Liver (tissue), 9 donors: ENCODE results near the gene FAM193A. TPM values are rescaled to one million over a fixed set of nuclear protein-coding genes. Genes with fewer than 3 reads are reported as not detected.

Experiments
- DNase-seq: peaks from one replicate; pipeline ENCODE4 v3.0.0-alpha.2; 2017; ENCODE audit warnings: low spot score
- H3K27ac ChIP-seq, 2 donors: one replicate each; pipeline ENCODE4 v1.7.0; 2013; ENCODE audit warnings: inconsistent platforms in 2 of 2, low read length in 2 of 2, control low read depth in 1 of 2, low read depth in 1 of 2, mild to moderate bottlenecking in 1 of 2
- H3K27me3 ChIP-seq, 4 donors: one replicate each; pipeline versions ENCODE4 v1.6.1 to v1.7.0; 2013; ENCODE audit warnings: low read length in 3 of 4, inconsistent platforms in 1 of 4, mild to moderate bottlenecking in 1 of 4, moderate library complexity in 1 of 4; ENCODE audit not compliant: control insufficient read depth in 4 of 4, insufficient read depth in 4 of 4
- H3K36me3 ChIP-seq, 4 donors: one replicate each; pipeline versions ENCODE4 v1.6.1 to v1.7.0; 2013; ENCODE audit warnings: low read length in 3 of 4, mild to moderate bottlenecking in 3 of 4, low read depth in 1 of 4, moderate library complexity in 1 of 4; ENCODE audit not compliant: control insufficient read depth in 4 of 4, insufficient read depth in 3 of 4
- H3K4me1 ChIP-seq, 4 donors: one replicate each; pipeline versions ENCODE4 v1.6.1 to v1.7.0; 2013; ENCODE audit warnings: low read length in 3 of 4, mild to moderate bottlenecking in 3 of 4, moderate library complexity in 1 of 4; ENCODE audit not compliant: control insufficient read depth in 4 of 4, insufficient read depth in 4 of 4
- H3K4me3 ChIP-seq, 3 donors: one replicate each; pipeline versions ENCODE4 v1.6.1 to v1.7.0; 2013; ENCODE audit warnings: low read length in 3 of 3, control low read depth in 1 of 3, low read depth in 1 of 3, mild to moderate bottlenecking in 1 of 3
- H3K9ac ChIP-seq, 2 donors: one replicate each; pipeline ENCODE4 v1.7.0; 2013; ENCODE audit warnings: low read length in 2 of 2, mild to moderate bottlenecking in 2 of 2, moderate library complexity in 2 of 2, control low read depth in 1 of 2, low read depth in 1 of 2
- H3K9me3 ChIP-seq, 4 donors: one replicate each; pipeline versions ENCODE4 v1.6.1 to v1.7.0; 2013; ENCODE audit warnings: low read length in 3 of 4; ENCODE audit not compliant: control insufficient read depth in 4 of 4
- EGR1 ChIP-seq, 2 donors: IDR thresholded peaks; 2 replicates each; pipeline ENCODE4 v1.6.1; 2016 to 2018; ENCODE audit warnings: antibody characterized with exemption in 2 of 2, low read depth in 2 of 2
- FOXA1 ChIP-seq: IDR thresholded peaks from 2 replicates; pipeline ENCODE4 v1.6.1; 2016; ENCODE audit warnings: antibody characterized with exemption
- FOXA2 ChIP-seq: IDR thresholded peaks from 2 replicates; pipeline ENCODE4 v1.6.1; 2016; ENCODE audit warnings: antibody characterized with exemption
- GABPA ChIP-seq, 2 donors: IDR thresholded peaks in 1 of 2; conservative IDR thresholded peaks in 1 of 2; 2 replicates each; pipeline ENCODE4 v1.6.1; 2016; ENCODE audit warnings: antibody characterized with exemption in 2 of 2, mild to moderate bottlenecking in 1 of 2, moderate library complexity in 1 of 2
- HNF4G ChIP-seq: IDR thresholded peaks from 2 replicates; pipeline ENCODE4 v1.6.1; 2016; ENCODE audit warnings: antibody characterized with exemption
- JUND ChIP-seq, 2 donors: IDR thresholded peaks; 2 replicates each; pipeline ENCODE4 v1.6.1; 2016; ENCODE audit warnings: antibody characterized with exemption in 2 of 2
- NR2F2 ChIP-seq: IDR thresholded peaks from 2 replicates; pipeline ENCODE4 v1.6.1; 2016; ENCODE audit warnings: antibody characterized with exemption
- RAD21 ChIP-seq, 2 donors: IDR thresholded peaks; 2 replicates each; pipeline ENCODE4 v1.6.1; 2016; ENCODE audit warnings: antibody characterized with exemption in 2 of 2, mild to moderate bottlenecking in 2 of 2
- RXRA ChIP-seq, 2 donors: IDR thresholded peaks; 2 replicates each; pipeline ENCODE4 v1.6.1; 2017 to 2018; ENCODE audit warnings: antibody characterized with exemption in 2 of 2, mild to moderate bottlenecking in 1 of 2
- SP1 ChIP-seq: IDR thresholded peaks from 2 replicates; pipeline ENCODE4 v1.6.1; 2018; ENCODE audit warnings: antibody characterized with exemption, mild to moderate bottlenecking
- TAF1 ChIP-seq: conservative IDR thresholded peaks from 2 replicates; pipeline ENCODE4 v1.6.1; 2016; ENCODE audit warnings: antibody characterized with exemption, mild to moderate bottlenecking
- YY1 ChIP-seq: IDR thresholded peaks from 2 replicates; pipeline ENCODE4 v1.6.1; 2016; ENCODE audit warnings: antibody characterized with exemption, mild to moderate bottlenecking
- WGBS: extraction: QIAGEN DNeasy Blood & Tissue Kit; methylation state at CpG from one replicate; pipeline ENCODE4 v1.1.7; 2013; 5-methylcytosine and 5-hydroxymethylcytosine counted together
- polyA plus RNA-seq, 2 donors: library from polyadenylated mRNA; stranded (reverse) in 1 of 2; unstranded in 1 of 2; fragments of 200-250 nt in 1 of 2; fragments of >200 nt in 1 of 2; fragmentation: Nextera tagmentation in 1 of 2; extraction: Ambion mirVana in 1 of 2; gene quantifications; one replicate each; pipeline versions ENCODE4 v1.2.1 to v1.2.3, GENCODE V29; 2013 to 2015
- total RNA-seq, 2 donors: library from RNA; depleted of rRNA; stranded (reverse); fragments of >200 nt; gene quantifications; one replicate each; pipeline ENCODE4 v1.2.3, GENCODE V29; 2014
- TF ChIP-seq, protein P1 (sequence below): fragments of 150-350 bp; IDR thresholded peaks from 2 replicates; pipeline ENCODE4 v1.5.1; 2017; ENCODE audit warnings: improper control_type of control experiment, low read depth, low read length; ENCODE audit not compliant: missing input control
- TF ChIP-seq, protein P2 (sequence below): IDR thresholded peaks from 2 replicates; pipeline ENCODE4 v1.6.1; 2016; ENCODE audit warnings: antibody characterized with exemption
- TF ChIP-seq, protein P3 (sequence below): IDR thresholded peaks from 2 replicates; pipeline ENCODE4 v1.6.1; 2016; ENCODE audit warnings: antibody characterized with exemption, mild to moderate bottlenecking
- TF ChIP-seq, protein P4 (sequence below): IDR thresholded peaks from 2 replicates; pipeline ENCODE4 v1.6.1; 2016; ENCODE audit warnings: antibody characterized with exemption
- TF ChIP-seq, protein P5 (sequence below): IDR thresholded peaks from 2 replicates; pipeline ENCODE4 v1.6.1; 2016; ENCODE audit warnings: antibody characterized with exemption
- donor health status: healthy.
- donor health status: healthy.
- donor health status: healthy.
- donor health status: healthy.
- donor health status: healthy.

FAM193A gene
- total and polyA plus RNA-seq, 4 donors = 3.9 to 10.2 (median 7.0) TPM

DNA sequence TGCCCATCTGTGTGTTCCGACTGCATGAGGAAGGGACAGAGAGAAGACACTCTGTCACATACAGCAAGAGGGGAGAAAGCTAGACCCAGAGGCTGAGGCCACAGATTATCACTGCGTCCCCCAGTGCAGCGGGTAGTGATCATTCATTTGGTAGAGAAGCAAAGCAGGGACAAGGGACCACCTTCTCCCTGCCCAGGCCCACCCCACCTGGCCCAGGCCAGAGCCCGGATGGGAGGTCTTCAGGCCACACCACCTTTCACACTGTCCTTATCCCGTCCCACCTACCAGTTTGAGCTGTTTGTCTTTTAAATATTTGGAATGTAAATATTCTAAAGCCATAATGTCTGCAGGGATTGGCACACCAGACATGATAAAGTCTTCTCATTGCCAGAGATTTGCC, 209.1 kb downstream of the FAM193A start:
- DNase-seq = no peak
- no peak for TF ChIP-seq YY1
- TF ChIP-seq TAF1 = no peak
- TF ChIP-seq, protein P1, sequence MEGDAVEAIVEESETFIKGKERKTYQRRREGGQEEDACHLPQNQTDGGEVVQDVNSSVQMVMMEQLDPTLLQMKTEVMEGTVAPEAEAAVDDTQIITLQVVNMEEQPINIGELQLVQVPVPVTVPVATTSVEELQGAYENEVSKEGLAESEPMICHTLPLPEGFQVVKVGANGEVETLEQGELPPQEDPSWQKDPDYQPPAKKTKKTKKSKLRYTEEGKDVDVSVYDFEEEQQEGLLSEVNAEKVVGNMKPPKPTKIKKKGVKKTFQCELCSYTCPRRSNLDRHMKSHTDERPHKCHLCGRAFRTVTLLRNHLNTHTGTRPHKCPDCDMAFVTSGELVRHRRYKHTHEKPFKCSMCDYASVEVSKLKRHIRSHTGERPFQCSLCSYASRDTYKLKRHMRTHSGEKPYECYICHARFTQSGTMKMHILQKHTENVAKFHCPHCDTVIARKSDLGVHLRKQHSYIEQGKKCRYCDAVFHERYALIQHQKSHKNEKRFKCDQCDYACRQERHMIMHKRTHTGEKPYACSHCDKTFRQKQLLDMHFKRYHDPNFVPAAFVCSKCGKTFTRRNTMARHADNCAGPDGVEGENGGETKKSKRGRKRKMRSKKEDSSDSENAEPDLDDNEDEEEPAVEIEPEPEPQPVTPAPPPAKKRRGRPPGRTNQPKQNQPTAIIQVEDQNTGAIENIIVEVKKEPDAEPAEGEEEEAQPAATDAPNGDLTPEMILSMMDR = no peak
- no peak for TF ChIP-seq EGR1 (IDR thresholded peaks at IDR 0.05; ENCODE audit: low read depth in 2 of 2)
- TF ChIP-seq, protein P2, sequence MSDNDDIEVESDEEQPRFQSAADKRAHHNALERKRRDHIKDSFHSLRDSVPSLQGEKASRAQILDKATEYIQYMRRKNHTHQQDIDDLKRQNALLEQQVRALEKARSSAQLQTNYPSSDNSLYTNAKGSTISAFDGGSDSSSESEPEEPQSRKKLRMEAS = no peak
- no peak for TF ChIP-seq JUND (IDR thresholded peaks at IDR 0.05)
- no peak for TF ChIP-seq GABPA (IDR thresholded peaks at IDR 0.05 in 1 of 2, conservative IDR thresholded peaks at IDR 0.05 in 1 of 2)
- no peak for TF ChIP-seq NR2F2
- TF ChIP-seq RXRA (IDR thresholded peaks at IDR 0.05) = no peak
- no peak for TF ChIP-seq FOXA2
- TF ChIP-seq, protein P3, sequence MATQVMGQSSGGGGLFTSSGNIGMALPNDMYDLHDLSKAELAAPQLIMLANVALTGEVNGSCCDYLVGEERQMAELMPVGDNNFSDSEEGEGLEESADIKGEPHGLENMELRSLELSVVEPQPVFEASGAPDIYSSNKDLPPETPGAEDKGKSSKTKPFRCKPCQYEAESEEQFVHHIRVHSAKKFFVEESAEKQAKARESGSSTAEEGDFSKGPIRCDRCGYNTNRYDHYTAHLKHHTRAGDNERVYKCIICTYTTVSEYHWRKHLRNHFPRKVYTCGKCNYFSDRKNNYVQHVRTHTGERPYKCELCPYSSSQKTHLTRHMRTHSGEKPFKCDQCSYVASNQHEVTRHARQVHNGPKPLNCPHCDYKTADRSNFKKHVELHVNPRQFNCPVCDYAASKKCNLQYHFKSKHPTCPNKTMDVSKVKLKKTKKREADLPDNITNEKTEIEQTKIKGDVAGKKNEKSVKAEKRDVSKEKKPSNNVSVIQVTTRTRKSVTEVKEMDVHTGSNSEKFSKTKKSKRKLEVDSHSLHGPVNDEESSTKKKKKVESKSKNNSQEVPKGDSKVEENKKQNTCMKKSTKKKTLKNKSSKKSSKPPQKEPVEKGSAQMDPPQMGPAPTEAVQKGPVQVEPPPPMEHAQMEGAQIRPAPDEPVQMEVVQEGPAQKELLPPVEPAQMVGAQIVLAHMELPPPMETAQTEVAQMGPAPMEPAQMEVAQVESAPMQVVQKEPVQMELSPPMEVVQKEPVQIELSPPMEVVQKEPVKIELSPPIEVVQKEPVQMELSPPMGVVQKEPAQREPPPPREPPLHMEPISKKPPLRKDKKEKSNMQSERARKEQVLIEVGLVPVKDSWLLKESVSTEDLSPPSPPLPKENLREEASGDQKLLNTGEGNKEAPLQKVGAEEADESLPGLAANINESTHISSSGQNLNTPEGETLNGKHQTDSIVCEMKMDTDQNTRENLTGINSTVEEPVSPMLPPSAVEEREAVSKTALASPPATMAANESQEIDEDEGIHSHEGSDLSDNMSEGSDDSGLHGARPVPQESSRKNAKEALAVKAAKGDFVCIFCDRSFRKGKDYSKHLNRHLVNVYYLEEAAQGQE = no peak
- no peak for TF ChIP-seq HNF4G
- no peak for TF ChIP-seq RAD21 (IDR thresholded peaks at IDR 0.05)
- TF ChIP-seq, protein P4, sequence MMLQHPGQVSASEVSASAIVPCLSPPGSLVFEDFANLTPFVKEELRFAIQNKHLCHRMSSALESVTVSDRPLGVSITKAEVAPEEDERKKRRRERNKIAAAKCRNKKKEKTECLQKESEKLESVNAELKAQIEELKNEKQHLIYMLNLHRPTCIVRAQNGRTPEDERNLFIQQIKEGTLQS = no peak
- Histone ChIP-seq H3K4me1 (peaks cover 0 to 2% (median 0%) of the 10 kb centered on the region in 4 donors), H3K27me3 (no peaks in the 10 kb centered on the region), H3K9me3 (no peaks in the 10 kb centered on the region), H3K4me3 (no peak overlapping the region), H3K27ac (peak overlapping the region; percentile 16 to 61), H3K9ac (no peak overlapping the region), H3K36me3 (peaks cover 6 to 51% (median 27%) of the 10 kb centered on the region in 4 donors)
- WGBS = 92% methylated on average over 5 of the region's 5 CpGs

DNA sequence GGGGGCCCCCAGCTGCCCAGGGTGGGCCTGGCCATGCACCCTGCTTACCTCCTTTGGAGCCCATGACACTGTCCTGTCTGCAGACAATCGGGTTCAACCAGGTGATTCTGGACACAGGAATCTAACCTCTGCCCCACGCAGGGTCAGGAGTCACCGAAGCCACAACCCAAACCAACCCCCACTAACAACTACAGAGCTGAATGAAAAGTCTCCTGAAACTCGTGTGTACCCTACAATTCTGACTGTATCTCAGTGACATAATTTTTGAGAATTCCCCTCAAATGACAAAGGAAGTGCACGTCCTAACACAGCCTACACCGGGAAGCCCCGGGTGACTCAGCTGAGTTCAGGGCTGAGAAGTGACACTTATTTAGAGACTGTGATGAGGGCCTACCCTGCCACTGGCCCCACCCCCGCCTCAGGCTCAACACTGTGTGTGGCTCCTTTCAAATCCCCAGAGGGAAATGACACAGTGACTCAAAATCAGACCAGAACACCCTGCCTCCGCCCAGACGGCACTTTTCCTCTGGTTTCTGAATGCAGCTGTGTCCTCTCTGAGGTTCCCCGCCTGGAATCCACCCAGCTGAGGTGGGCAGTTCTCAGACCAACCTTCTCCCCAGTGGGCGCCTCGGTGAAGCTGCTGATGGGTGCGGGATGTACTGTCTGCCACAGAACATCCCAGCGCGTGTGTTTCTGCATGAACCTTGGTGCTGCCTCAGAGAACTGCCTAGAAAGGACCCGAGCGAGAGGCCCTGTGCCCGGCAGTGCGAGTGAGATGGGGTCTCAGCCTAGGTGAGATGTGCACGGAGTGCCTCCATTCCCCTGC, 209.7 kb downstream of the FAM193A start:
- Histone ChIP-seq H3K27me3 (no peaks in the 10 kb centered on the region), H3K4me3 (no peak overlapping the region), H3K4me1 (peaks cover 0 to 2% (median 0%) of the 10 kb centered on the region in 4 donors), H3K9ac (no peak overlapping the region), H3K36me3 (peaks cover 6 to 51% (median 27%) of the 10 kb centered on the region in 4 donors), H3K9me3 (no peaks in the 10 kb centered on the region), H3K27ac (peak overlapping the region; percentile 43 to 61)
- WGBS = 74% methylated on average over 21 of the region's 21 CpGs
- DNase-seq = no peak
- TF ChIP-seq, protein P3 = no peak
- TF ChIP-seq, protein P5, sequence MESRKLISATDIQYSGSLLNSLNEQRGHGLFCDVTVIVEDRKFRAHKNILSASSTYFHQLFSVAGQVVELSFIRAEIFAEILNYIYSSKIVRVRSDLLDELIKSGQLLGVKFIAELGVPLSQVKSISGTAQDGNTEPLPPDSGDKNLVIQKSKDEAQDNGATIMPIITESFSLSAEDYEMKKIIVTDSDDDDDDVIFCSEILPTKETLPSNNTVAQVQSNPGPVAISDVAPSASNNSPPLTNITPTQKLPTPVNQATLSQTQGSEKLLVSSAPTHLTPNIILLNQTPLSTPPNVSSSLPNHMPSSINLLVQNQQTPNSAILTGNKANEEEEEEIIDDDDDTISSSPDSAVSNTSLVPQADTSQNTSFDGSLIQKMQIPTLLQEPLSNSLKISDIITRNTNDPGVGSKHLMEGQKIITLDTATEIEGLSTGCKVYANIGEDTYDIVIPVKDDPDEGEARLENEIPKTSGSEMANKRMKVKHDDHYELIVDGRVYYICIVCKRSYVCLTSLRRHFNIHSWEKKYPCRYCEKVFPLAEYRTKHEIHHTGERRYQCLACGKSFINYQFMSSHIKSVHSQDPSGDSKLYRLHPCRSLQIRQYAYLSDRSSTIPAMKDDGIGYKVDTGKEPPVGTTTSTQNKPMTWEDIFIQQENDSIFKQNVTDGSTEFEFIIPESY = no peak
- TF ChIP-seq, protein P4 = no peak
- TF ChIP-seq RAD21 (IDR thresholded peaks at IDR 0.05) (no peak), TAF1 (no peak), FOXA1 (no peak), RXRA (IDR thresholded peaks at IDR 0.05) (peak in 1 of 2 donors; percentile 21), FOXA2 (no peak), JUND (IDR thresholded peaks at IDR 0.05) (peak in 1 of 2 donors; percentile 25), NR2F2 (no peak), SP1 (no peak)
- TF ChIP-seq, protein P2 = no peak
